LNCAP (cell line): ENCODE measurements around the gene TMBIM1.

Experiments used
- CTCF ChIP-seq: fragments of 450-650 bp; IDR thresholded peaks from 2 replicates; pipeline ENCODE4 v1.5.1; 2017; ENCODE audit warnings: mild to moderate bottlenecking

The TMBIM1 gene

GRCh38 chr2:218263817-218264641 is 28.3 kb downstream of the TMBIM1 start:
- no peak for TF ChIP-seq CTCF

GRCh38 chr2:218262631-218263586 is 29.4 kb downstream of the TMBIM1 start:
- TF ChIP-seq CTCF = no peak

DNA sequence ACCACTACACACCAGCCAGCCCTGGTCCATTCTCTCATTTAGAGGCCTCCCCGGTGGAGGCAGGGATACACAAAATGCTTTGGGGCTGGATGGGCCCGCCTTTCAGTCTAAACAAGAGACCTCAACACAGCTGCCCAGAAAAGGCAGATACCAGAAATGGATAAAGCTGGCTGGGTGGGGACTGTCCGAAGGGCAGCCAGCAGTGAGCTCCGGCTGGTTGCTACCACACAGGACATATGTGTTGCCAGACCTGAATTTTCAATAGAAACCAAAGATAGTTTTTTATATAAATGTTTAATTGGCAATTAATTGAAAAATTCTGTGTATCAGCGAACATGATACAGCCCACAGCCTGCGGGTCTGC is 30.1 kb downstream of the TMBIM1 start:
- no peak for TF ChIP-seq CTCF

DNA sequence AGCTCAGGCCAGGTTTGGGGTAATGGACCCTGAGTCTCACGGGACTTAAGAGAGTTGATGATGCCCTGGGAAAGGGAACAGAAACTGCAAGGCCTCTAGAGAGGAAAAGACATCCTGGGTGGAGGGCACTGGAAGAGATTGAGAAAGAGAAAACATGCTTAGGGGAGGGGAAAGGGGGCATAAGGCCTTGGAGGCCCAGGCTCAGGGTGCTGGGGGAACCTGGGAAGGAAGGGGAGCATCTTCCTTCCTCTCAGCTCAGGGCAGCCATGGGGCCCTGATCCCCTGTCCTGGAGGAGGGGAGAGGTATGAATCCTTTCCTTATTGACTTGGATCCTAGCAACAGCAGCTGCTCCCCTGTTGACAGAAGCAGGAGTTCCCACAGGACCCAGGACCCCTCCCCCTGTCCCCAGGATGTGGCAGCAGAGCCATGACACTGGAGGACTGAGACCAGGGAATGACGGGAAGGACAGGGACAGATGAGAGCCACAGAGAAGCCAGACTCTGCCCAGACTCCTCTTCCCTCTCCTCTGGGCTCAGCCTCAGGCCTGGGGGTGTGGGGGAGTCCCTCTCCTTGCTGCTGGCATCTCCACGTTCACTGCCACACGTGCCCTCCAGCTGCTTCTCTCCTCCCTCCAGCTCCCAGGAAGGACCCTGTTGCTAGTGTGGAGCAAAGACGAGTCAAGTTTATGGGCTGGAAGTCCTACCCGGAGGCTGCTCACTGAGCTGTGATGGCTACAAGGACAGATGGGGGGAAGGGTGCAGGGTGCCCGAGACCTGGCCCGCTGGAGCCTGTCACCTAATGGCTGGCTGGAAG is 30.7 kb downstream of the TMBIM1 start:
- TF ChIP-seq CTCF = no peak

GRCh38 chr2:218260742-218261422 is 31.4 kb downstream of the TMBIM1 start, which contains the start of gene GPBAR1:
Gene GPBAR1 (plus strand): TSS chr2:218261015. CDS start chr2:218262725, 1,710 bp downstream.
- no peak for TF ChIP-seq CTCF

DNA sequence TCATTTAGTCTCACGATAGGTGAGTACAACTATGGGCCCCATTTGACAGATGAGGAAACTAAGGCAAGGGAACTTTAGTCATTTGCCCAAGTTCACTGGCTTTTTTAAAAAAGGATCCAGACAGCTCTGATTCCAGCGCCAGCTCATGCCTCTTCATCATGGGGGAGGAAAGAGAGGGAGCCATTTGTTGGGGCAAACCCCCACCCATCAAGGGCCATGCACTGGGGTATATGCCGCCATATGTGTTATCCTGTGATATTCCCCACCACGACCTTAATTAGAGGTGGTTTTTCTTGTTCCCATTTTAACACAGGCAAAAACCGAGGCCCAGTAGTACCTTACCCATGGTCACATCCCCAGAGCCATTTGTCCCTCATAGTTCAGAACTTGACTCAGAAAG is 32.1 kb downstream of the TMBIM1 start:
- no peak for TF ChIP-seq CTCF
